GM06990 (cell line): ENCODE data around the gene SERPINA5.
"Not testable (repeated sequence)": the region's sequence is repeated elsewhere in the genome, so short reads cannot be mapped to it uniquely, and the experiment has no call there.

Source experiments
- DNase-seq: peaks from one replicate; pipeline ENCODE4 v3.0.0-alpha.2; 2011; ENCODE audit not compliant: insufficient read length; ENCODE audit errors: extremely low read depth
- H3K27me3 ChIP-seq: replicated peaks from 2 replicates; pipeline ENCODE4 v1.6.0; 2011; ENCODE audit warnings: low read length; ENCODE audit not compliant: control insufficient read depth, insufficient read depth
- H3K36me3 ChIP-seq: 2 replicates; pipeline ENCODE4 v1.5.1; 2011; ENCODE audit warnings: low read length; ENCODE audit not compliant: control insufficient read depth, insufficient read depth
- H3K4me3 ChIP-seq: replicated peaks from 2 replicates; pipeline ENCODE4 v1.5.1; 2011; ENCODE audit warnings: low read depth, mild to moderate bottlenecking, control low read depth, low read length
- TF ChIP-seq, protein P1 (sequence below): IDR thresholded peaks from 2 replicates; pipeline ENCODE4 v1.5.1; 2011; ENCODE audit warnings: low read length, control low read depth, mild to moderate bottlenecking, inconsistent platforms; ENCODE audit not compliant: insufficient read depth, poor library complexity, severe bottlenecking

Gene SERPINA5

DNA sequence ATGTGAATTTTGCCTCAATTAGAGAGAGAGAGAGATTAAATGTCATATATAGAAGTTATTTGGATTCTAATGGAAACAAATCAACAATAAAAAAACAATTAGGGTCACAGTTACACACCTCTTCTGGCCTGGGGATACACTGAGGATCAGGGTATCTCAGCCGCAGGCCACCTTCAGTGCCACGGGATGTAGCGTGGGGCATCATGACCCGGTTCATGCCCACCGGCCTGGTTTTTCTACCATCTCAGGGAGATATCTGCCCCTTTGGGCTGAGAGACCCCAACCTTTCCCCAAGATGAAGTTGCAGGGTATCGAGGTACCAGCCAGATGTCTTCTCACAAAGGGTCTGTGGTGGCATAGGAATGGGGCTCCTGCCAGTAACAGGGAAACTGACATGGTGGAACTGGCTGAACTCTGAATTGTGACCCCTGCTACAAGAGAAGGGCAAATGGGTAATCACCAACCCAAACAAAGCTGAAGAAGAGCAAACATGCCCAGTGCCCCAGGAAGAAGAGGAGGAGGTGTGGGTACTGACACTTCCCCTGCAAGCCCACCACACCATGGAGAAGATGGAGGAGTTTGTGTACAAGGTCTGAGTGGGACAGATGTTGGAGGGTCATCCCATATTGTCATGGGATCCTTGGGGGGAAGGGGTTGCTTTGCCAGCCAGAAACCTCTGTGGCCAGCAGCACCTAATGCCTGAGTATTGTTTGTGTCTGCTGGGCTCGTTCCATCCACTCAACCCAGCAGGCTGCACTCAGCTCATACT is 50.5 kb downstream of the SERPINA5 start:
- Histone ChIP-seq H3K27me3 (no peaks in the 10 kb centered on the region; the same call in none of the 2 replicates), H3K36me3 (no peaks in the 10 kb centered on the region), H3K4me3 (no peak overlapping the region)
- DNase-seq: no peak
- TF ChIP-seq, protein P1, sequence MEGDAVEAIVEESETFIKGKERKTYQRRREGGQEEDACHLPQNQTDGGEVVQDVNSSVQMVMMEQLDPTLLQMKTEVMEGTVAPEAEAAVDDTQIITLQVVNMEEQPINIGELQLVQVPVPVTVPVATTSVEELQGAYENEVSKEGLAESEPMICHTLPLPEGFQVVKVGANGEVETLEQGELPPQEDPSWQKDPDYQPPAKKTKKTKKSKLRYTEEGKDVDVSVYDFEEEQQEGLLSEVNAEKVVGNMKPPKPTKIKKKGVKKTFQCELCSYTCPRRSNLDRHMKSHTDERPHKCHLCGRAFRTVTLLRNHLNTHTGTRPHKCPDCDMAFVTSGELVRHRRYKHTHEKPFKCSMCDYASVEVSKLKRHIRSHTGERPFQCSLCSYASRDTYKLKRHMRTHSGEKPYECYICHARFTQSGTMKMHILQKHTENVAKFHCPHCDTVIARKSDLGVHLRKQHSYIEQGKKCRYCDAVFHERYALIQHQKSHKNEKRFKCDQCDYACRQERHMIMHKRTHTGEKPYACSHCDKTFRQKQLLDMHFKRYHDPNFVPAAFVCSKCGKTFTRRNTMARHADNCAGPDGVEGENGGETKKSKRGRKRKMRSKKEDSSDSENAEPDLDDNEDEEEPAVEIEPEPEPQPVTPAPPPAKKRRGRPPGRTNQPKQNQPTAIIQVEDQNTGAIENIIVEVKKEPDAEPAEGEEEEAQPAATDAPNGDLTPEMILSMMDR: no peak

DNA sequence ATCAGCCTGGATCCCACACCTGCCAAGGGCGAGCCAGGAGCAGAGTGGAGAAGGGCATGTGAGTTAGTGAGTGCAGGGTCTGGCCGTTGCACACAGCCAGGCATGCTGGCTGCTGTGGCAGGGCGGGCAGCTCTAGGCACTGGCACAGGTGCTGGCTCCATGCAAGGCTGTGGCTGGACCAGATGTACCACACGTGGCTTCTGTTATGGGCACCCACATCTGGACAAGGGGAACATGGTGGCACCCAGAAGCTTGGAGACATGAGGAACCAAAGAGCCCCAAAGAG is 51.0 kb downstream of the SERPINA5 start:
- Histone ChIP-seq H3K36me3 (no peaks in the 10 kb centered on the region), H3K4me3 (no peak overlapping the region), H3K27me3 (no peaks in the 10 kb centered on the region; the same call in none of the 2 replicates)
- no peak for DNase-seq
- TF ChIP-seq, protein P1: no peak

DNA sequence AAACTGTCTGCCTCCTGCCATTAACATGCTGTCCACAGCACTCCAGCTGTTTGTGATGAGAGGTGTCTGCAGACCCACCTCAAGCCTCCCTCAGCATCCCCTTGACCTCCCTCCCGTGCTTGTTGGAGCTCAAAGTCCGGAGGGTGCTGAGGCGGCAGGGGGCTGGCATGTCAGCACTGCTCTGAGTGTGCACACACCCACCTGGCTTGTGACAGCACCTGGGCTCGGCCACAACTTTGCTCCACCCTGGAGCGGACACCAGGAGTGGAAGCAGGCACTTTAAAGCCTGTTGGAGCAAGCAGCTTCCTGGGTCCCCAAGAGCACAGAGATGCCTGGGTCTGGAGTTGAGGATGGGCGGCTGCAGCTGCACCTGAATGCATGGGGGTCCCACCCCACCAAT is 51.9 kb downstream of the SERPINA5 start:
- no peak for DNase-seq
- Histone ChIP-seq H3K36me3 (no peaks in the 10 kb centered on the region), H3K27me3 (no peaks in the 10 kb centered on the region; the same call in none of the 2 replicates), H3K4me3 (no peak overlapping the region)
- TF ChIP-seq, protein P1: no peak

DNA sequence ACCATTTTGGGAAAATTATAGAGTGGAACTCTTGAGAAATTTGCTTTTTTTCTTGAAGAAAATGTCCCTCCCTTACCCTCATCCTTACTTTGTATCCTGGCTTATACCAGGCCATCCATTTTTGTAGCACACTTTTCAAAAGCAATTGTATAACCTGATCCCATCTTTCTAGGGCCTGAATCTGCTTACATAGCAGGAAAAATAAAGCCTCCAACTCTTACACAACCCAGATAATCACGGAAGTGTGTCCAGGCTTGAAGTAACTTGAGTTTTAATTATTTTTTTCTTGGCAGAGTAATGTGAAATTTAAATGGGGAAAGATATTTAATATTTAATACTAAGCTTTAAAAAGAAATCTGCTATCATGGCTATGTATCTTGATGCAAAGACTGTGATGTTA is 53.9 kb downstream of the SERPINA5 start:
- no peaks in the 10 kb centered on the region; the same call in none of the 2 replicates for H3K27me3 ChIP-seq
- H3K36me3 ChIP-seq: no peaks in the 10 kb centered on the region
- H3K4me3 ChIP-seq: no peak overlapping the region
- DNase-seq: no peak
- TF ChIP-seq, protein P1: no peak

DNA sequence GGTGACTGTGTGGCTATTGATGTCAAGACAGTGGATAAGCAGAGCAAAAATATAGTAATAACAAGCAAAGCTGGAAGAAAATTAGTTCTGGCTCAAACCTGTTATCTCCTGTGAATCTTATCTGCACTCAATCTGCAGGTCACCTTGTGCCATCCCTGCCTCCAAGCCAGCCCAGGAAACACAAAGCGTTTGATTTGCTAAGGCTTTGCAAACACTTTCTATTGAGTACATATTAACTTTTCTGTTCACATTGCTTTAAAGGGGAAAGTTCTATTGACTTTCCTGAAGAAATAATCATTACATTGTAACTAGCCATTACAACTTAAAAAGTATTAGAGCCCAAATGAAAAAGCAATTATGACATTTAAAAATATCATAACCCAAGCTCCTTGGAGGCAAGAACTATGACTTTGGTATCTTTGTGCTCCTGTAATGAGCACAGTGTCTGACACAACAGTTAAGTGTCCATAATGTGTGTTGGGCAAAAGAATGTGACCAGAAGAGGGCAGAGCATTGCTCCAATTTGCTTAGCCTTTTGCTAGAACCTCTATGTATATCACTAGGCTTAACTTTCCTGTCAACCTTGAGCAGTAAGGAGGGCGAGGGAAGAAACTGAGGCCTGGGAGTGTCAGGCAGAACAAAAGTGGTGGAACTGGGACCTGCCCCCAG is 55.7 kb downstream of the SERPINA5 start:
- H3K4me3 ChIP-seq: no peak overlapping the region
- no peaks in the 10 kb centered on the region for H3K36me3 ChIP-seq
- TF ChIP-seq, protein P1: no peak
- H3K27me3 ChIP-seq: no peaks in the 10 kb centered on the region; the same call in none of the 2 replicates
- DNase-seq: no peak

DNA sequence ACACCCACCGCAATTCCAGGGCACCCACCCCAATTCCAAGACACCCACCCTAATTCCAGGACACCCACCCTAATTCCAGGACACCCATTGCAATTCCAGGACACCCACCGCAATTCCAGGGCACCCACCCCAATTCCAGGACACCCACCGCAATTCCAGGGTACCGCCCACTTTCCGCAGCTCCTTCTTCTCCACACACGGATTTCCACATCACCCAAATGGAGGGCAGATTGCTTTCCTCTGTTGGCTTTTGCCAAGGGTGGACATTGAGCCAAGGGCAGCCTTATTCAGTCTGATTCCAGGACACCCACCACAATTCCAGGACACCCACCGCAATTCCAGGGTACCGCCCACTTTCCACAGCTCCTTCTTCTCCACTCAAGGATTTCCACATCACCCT is 56.6 kb downstream of the SERPINA5 start:
- DNase-seq, H3K27me3 ChIP-seq, H3K4me3 ChIP-seq, H3K36me3 ChIP-seq: not testable (repeated sequence)
